T-cell (primary cell): ENCODE results near the gene NEIL3. TPM values are rescaled to one million over a fixed set of nuclear protein-coding genes. Genes with fewer than 3 reads are reported as not detected.

Experiments used
- ATAC-seq, 4 experiments: fragments of 200-7000 bp in 3 of 4; fragments of 150-1000 bp in 1 of 4; cut with Tn5 transposase; replicated peaks in 1 of 4; 1 replicate in 3 of 4; 2 replicates in 1 of 4; pipeline ENCODE4 v1.10.0; 2021; ENCODE audit warnings: moderate library complexity in 3 of 4, mild to moderate bottlenecking in 2 of 4, moderate number of reproducible peaks in 1 of 4
- CTCF ChIA-PET, 2 donors: fragments of 300-600 bp; sonication (Branson Sonifier 250); formaldehyde crosslinking; loops; one replicate each; lab custom pipeline; 2022; ENCODE audit warnings: antibody characterized with exemption in 2 of 2; lab: Charles Lee
- POLR2A ChIA-PET, 2 donors: fragments of 300-600 bp; sonication (Branson Sonifier 250); formaldehyde crosslinking; loops; one replicate each; lab custom pipeline; 2022; ENCODE audit warnings: antibody characterized with exemption in 2 of 2; lab: Charles Lee
- DNase-seq, 35 experiments: peaks; one replicate each; pipeline versions ENCODE4 v3.0.0 to v3.0.0-alpha.2; 2013 to 2023
- H3K27ac ChIP-seq: one replicate; pipeline ENCODE4 v1.5.1; 2013; ENCODE audit warnings: low read length
- H3K27me3 ChIP-seq, 2 experiments: replicated peaks in 1 of 2; 1 replicate in 1 of 2; 2 replicates in 1 of 2; pipeline versions ENCODE4 v1.6.1 to v1.7.0; 2013; ENCODE audit warnings: low read length in 1 of 2, mixed read lengths in 1 of 2; ENCODE audit not compliant: control insufficient read depth in 2 of 2, insufficient read depth in 2 of 2; ENCODE audit errors: extremely low read depth in 1 of 2
- H3K36me3 ChIP-seq, 2 donors: 1 replicate in 1 of 2; 2 replicates in 1 of 2; pipeline versions ENCODE4 v1.6.1 to v1.7.0; 2013; ENCODE audit warnings: low read length in 1 of 2; ENCODE audit not compliant: control insufficient read depth in 2 of 2, insufficient read depth in 1 of 2; ENCODE audit errors: extremely low read depth in 1 of 2
- H3K4me1 ChIP-seq, 2 experiments: 1 replicate in 1 of 2; 2 replicates in 1 of 2; pipeline versions ENCODE4 v1.6.1 to v1.7.0; 2013; ENCODE audit warnings: low read length in 2 of 2, mixed read lengths in 1 of 2; ENCODE audit not compliant: insufficient read depth in 2 of 2, control insufficient read depth in 1 of 2; ENCODE audit errors: extremely low read depth in 1 of 2
- H3K4me3 ChIP-seq, 2 donors: 1 replicate in 1 of 2; 2 replicates in 1 of 2; pipeline versions ENCODE4 v1.5.1 to v1.7.0; 2013; ENCODE audit warnings: mild to moderate bottlenecking in 2 of 2, low read length in 1 of 2, moderate library complexity in 1 of 2; ENCODE audit not compliant: control insufficient read depth in 1 of 2; ENCODE audit errors: extremely low read depth in 1 of 2
- H3K9me3 ChIP-seq: 2 replicates; pipeline ENCODE4 v1.7.0; 2013
- H3K27ac Mint-ChIP-seq, 2 donors: one replicate each; pipeline ENCODE4 v1.8.0; 2020 to 2021; ENCODE audit warnings: mild to moderate bottlenecking in 2 of 2, mixed read lengths in 2 of 2
- H3K27me3 Mint-ChIP-seq, 2 donors: one replicate each; pipeline ENCODE4 v1.8.0; 2021 to 2022; ENCODE audit warnings: mixed read lengths in 2 of 2
- H3K36me3 Mint-ChIP-seq: one replicate; pipeline ENCODE4 v1.8.0; 2021; ENCODE audit warnings: mixed read lengths
- H3K4me1 Mint-ChIP-seq, 3 donors: one replicate each; pipeline ENCODE4 v1.8.0; 2020 to 2022; ENCODE audit warnings: mixed read lengths in 3 of 3, mild to moderate bottlenecking in 1 of 3
- H3K4me3 Mint-ChIP-seq, 3 donors: one replicate each; pipeline ENCODE4 v1.8.0; 2020 to 2022; ENCODE audit warnings: mild to moderate bottlenecking in 3 of 3, mixed read lengths in 3 of 3, moderate library complexity in 3 of 3
- H3K9me3 Mint-ChIP-seq, 3 donors: one replicate each; pipeline ENCODE4 v1.8.0; 2020 to 2022; ENCODE audit warnings: mixed read lengths in 3 of 3
- WGBS: methylation state at CpG from one replicate; pipeline ENCODE4 v1.1.5; 2013; ENCODE audit warnings: missing lambda C conversion rate; ENCODE audit not compliant: insufficient coverage; 5-methylcytosine and 5-hydroxymethylcytosine counted together
- total RNA-seq, 35 experiments: library from RNA in 6 of 35; stranded (reverse) in 6 of 35; fragments of 120-200 nt in 1 of 35; gene quantifications; one replicate each; pipeline versions ENCODE4 v1.2.1 to v1.2.4 and lab custom pipeline; 2013 to 2026

Gene NEIL3
- total RNA-seq, 5 donors from 2014 or later (not counting 1 experiment from before 2014, with no cell fraction given): 0.25 to 0.90 (median 0.44) TPM

DNA sequence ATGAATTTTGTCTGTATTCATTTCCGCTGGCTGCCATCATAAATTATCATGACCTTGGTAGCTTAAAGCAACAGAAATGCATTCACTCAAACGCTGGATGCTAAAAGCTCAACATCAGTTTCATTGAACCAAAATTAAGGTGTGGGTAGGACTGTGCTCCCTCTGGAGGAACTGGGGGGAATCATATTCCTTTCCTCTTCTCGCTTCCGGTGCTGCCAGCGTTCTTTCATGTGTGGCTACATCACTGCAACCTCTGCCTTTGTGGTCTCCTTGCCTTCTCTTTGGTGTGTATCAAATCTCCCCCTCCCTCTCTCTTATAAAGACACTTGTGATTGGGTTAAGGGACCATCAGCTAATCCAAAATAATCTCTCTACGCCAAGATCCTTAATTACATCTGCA lies 39.5 kb downstream of the NEIL3 start:
- Histone ChIP-seq H3K27ac (no peak overlapping the region), H3K9me3 (no peaks in the 10 kb centered on the region), H3K27me3 (no peaks in the 10 kb centered on the region), H3K4me1 (no peaks in the 10 kb centered on the region), H3K4me3 (no peak overlapping the region), H3K36me3 (no peaks in the 10 kb centered on the region)
- 100% methylated on average over 1 of the region's 6 CpGs for WGBS
- ChIA-PET POLR2A (interaction anchor here in 1 of 2 donors (0.5 kb wide), 1 partner anchor 23 kb away, joined by 4 read pairs; no protein-coding TSS in a partner anchor), CTCF (no interaction called here)
- peaks cover 0 to 5% (median 0%) of the 10 kb centered on the region in 3 donors for H3K4me1 Mint-ChIP-seq
- no peak overlapping the region for H3K4me3 Mint-ChIP-seq
- no peak for ATAC-seq
- H3K27ac Mint-ChIP-seq: no peak overlapping the region
- no peaks in the 10 kb centered on the region for H3K9me3 Mint-ChIP-seq
- DNase-seq: no peak
- H3K27me3 Mint-ChIP-seq: no peaks in the 10 kb centered on the region
- H3K36me3 Mint-ChIP-seq: no peaks in the 10 kb centered on the region

DNA sequence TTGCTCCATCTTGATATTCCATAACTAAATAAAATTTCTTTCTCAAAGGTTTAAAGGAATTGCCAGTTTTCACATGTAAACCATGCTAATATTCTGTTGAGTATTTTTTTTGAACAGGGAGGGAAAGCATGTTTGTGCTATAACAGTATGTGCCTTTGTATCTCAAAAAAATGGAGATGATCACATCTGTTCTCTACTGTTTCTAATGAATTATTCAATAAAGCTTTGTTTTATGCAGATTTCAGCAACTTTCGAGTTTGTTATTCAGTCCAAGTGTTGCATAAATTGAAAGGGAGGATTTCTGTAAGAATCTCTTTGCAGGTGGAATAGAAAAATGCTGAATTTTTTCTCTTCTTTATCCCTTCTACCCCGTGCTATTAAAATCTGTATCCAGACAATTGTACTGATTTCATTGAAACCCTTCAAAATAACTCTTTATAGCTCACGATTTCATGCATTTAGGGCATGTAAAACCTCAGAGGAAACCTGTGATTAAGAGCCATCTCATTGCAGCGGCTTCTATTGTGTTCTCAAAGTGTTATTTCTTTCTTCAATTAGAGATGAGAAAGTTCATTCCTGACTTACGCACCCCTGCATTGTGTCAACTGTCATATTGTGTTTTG lies 42.1 kb downstream of the NEIL3 start:
- WGBS: 93% methylated on average over 3 of the region's 5 CpGs
- ATAC-seq: no peak

DNA sequence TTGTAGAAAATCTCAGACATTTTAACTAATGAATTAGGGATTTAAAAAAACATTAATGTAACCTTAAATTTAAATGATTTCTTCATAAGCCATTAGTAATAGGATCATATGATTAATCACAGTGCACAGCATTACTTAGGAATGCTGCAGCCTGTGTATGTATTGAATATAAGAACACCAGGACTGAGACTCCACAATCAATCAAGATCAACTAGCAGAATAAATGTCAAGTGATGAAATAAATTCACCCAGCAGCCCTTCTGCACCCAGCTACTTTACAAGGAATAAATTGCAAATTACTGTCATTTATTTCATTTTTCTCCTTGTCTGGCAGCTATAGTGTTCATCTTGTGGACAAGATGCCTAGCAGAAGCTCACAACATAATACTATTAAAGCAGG lies 46.5 kb downstream of the NEIL3 start:
- Mint-ChIP-seq H3K27ac (no peak overlapping the region), H3K27me3 (no peaks in the 10 kb centered on the region), H3K4me1 (no peaks in the 10 kb centered on the region), H3K36me3 (no peaks in the 10 kb centered on the region), H3K9me3 (no peaks in the 10 kb centered on the region), H3K4me3 (no peak overlapping the region)
- Histone ChIP-seq H3K27me3 (no peaks in the 10 kb centered on the region), H3K27ac (no peak overlapping the region), H3K4me1 (no peaks in the 10 kb centered on the region), H3K4me3 (no peak overlapping the region), H3K36me3 (no peaks in the 10 kb centered on the region), H3K9me3 (no peaks in the 10 kb centered on the region)
- ATAC-seq: no peak
- ChIA-PET POLR2A (no interaction called here), CTCF (interaction anchor here in 1 of 2 donors (1.0 kb wide), 1 partner anchor 10 kb away, joined by 3 read pairs; no protein-coding TSS in a partner anchor)
- DNase-seq: no peak

More for the DNA sequence above, 42.1 kb downstream of the NEIL3 start:
- DNase-seq: no peak
- H3K9me3 ChIP-seq: no peaks in the 10 kb centered on the region
- Mint-ChIP-seq H3K27ac (no peak overlapping the region), H3K36me3 (no peaks in the 10 kb centered on the region), H3K9me3 (no peaks in the 10 kb centered on the region), H3K4me1 (peaks cover 0 to 5% (median 0%) of the 10 kb centered on the region in 3 donors), H3K27me3 (no peaks in the 10 kb centered on the region), H3K4me3 (no peak overlapping the region)
- POLR2A ChIA-PET: no interaction called here
- CTCF ChIA-PET: no interaction called here
- H3K27ac ChIP-seq: no peak overlapping the region
- no peaks in the 10 kb centered on the region for H3K4me1 ChIP-seq
- H3K27me3 ChIP-seq: no peaks in the 10 kb centered on the region
- H3K4me3 ChIP-seq: no peak overlapping the region
- H3K36me3 ChIP-seq: no peaks in the 10 kb centered on the region

DNA sequence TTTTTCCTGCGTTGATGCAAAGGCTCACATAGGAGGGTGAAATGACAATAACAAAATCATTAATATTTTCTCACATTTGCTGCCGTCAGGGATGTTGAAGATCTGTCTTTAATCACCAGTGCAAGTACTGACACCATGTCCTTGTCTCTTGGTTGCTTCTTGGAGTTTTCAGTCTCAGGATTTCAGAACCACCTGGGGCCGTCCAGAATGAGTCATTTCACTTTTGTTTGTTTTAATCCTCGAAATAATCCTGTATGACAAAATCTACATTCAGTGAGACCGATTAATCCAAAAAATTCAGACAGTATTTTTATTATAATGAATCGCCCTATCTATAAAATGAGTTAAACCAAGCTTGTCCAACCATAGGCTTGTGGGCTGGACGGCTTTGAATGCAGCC lies 47.2 kb downstream of the NEIL3 start:
- no peaks in the 10 kb centered on the region for H3K4me1 ChIP-seq
- ChIA-PET CTCF (interaction anchor here in 1 of 2 donors (1.0 kb wide), 1 partner anchor 10 kb away, joined by 3 read pairs; no protein-coding TSS in a partner anchor), POLR2A (no interaction called here)
- no peaks in the 10 kb centered on the region for H3K36me3 ChIP-seq
- no peak overlapping the region for H3K4me3 Mint-ChIP-seq
- WGBS: 90% methylated on average over 2 of the region's 7 CpGs
- ATAC-seq: no peak
- no peaks in the 10 kb centered on the region for H3K36me3 Mint-ChIP-seq
- no peak for DNase-seq
- H3K9me3 ChIP-seq: no peaks in the 10 kb centered on the region
- H3K4me3 ChIP-seq: no peak overlapping the region
- no peaks in the 10 kb centered on the region for H3K9me3 Mint-ChIP-seq
- H3K27me3 ChIP-seq: no peaks in the 10 kb centered on the region
- H3K27ac ChIP-seq: no peak overlapping the region
- no peaks in the 10 kb centered on the region for H3K27me3 Mint-ChIP-seq
- no peaks in the 10 kb centered on the region for H3K4me1 Mint-ChIP-seq
- H3K27ac Mint-ChIP-seq: no peak overlapping the region

DNA sequence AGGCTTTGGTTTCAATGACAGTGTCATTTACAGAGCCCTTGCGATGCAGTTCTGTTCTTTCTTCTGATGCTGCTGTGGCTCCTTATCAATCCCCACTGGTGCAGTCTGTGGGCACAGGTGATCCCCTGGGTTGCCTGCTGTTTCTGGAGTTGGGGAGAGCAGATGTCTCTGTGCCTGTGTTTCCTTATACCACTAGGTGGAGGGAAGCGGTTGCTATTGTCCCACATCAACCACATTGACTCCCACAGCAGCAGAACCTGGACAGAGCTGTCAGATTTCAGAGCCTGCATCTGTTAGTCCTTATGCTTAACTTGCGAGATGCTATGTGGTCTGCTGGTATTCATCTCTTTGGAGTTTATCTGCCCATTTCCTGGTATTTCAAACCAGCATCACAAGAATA lies 57.7 kb downstream of the NEIL3 start:
- Mint-ChIP-seq H3K4me1 (peaks cover 0 to 10% (median 3%) of the 10 kb centered on the region in 3 donors), H3K27ac (no peak overlapping the region), H3K36me3 (no peaks in the 10 kb centered on the region), H3K9me3 (peaks cover 0 to 4% (median 0%) of the 10 kb centered on the region in 3 donors), H3K4me3 (no peak overlapping the region), H3K27me3 (peaks cover 0 to 3% of the 10 kb centered on the region in 2 donors)
- DNase-seq (peak in 2 of 35 experiments; percentile 5 to 45), ATAC-seq (peak in 2 of 4 experiments; percentile 64 to 87)
- no CpG with 5 or more reads among the region's 3 CpGs for WGBS
- H3K27ac ChIP-seq: no peak overlapping the region
- H3K27me3 ChIP-seq: no peaks in the 10 kb centered on the region
- no peak overlapping the region for H3K4me3 ChIP-seq
- CTCF ChIA-PET: interaction anchor here in 1 of 2 donors (1.1 to 1.3 kb wide), 2 partner anchors 26 to 177 kb away, joined by 4 to 5 read pairs; no protein-coding TSS in a partner anchor
- H3K9me3 ChIP-seq: no peaks in the 10 kb centered on the region
- no peaks in the 10 kb centered on the region for H3K36me3 ChIP-seq
- POLR2A ChIA-PET: no interaction called here
- H3K4me1 ChIP-seq: no peaks in the 10 kb centered on the region

DNA sequence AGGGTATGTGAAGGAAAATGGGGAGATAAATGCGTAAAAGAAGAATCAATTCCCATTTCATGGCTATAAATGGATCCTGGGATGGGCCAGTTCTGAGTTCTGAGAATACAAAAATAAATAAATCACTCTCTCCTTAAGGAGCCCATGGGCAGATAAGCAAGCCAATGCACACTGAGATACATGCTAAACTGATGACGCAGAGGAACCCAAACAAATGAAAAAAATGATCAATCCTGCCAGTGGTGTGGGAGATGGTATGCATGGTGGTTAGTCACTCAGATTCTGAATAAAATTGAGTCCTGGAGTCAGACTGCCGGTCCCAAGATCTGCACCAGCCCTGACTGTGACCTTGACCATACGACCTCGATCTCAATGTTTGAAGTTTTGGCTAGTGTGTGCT lies 59.7 kb downstream of the NEIL3 start:
- ATAC-seq: no peak

More for the DNA sequence above, 59.7 kb downstream of the NEIL3 start:
- Histone ChIP-seq H3K4me1 (no peaks in the 10 kb centered on the region), H3K27me3 (no peaks in the 10 kb centered on the region), H3K27ac (no peak overlapping the region), H3K36me3 (no peaks in the 10 kb centered on the region), H3K9me3 (no peaks in the 10 kb centered on the region), H3K4me3 (no peak overlapping the region)
- Mint-ChIP-seq H3K27ac (no peak overlapping the region), H3K4me3 (no peak overlapping the region), H3K9me3 (peaks cover 0 to 4% (median 0%) of the 10 kb centered on the region in 3 donors), H3K27me3 (peaks cover 0 to 3% of the 10 kb centered on the region in 2 donors), H3K36me3 (no peaks in the 10 kb centered on the region), H3K4me1 (peaks cover 0 to 15% (median 3%) of the 10 kb centered on the region in 3 donors)
- POLR2A ChIA-PET: interaction anchor here in 1 of 2 donors (0.7 kb wide), 1 partner anchor 8 kb away, joined by 3 read pairs; no protein-coding TSS in a partner anchor
- no peak for DNase-seq
- CTCF ChIA-PET: no interaction called here
- 95% methylated on average over 4 of the region's 5 CpGs for WGBS
